GM18520 (cell line): ENCODE data around the gene NSUN2.
"Not testable (repeated sequence)": the region's sequence is repeated elsewhere in the genome, so short reads cannot be mapped to it uniquely, and the experiment has no call there.

Source experiments
- ATAC-seq: cut with Tn5 transposase; IDR thresholded peaks from one replicate; pipeline ENCODE4 v1.9.1; 2021; ENCODE audit not compliant: unreplicated experiment

Gene NSUN2

DNA sequence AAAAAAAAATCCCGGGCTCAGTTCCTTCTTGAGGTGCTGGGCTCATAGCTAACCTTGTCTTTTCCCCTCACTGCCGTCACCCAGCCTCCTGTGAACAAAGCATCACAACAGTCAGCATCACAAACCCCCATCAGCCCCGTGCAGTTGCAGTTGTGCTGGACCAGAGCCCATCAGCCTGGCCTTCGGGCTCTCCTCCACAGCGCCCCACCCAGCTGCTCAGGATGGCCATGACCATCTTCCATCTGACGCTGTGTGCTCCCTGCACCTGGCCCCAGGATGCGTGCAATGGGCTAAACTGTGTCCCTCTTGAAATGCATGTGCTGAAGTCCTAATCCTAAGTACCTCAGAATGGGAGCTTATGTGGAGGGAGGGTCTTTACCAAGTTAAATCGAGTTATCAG lies 48.1 kb downstream of the NSUN2 start:
- ATAC-seq: no peak

DNA sequence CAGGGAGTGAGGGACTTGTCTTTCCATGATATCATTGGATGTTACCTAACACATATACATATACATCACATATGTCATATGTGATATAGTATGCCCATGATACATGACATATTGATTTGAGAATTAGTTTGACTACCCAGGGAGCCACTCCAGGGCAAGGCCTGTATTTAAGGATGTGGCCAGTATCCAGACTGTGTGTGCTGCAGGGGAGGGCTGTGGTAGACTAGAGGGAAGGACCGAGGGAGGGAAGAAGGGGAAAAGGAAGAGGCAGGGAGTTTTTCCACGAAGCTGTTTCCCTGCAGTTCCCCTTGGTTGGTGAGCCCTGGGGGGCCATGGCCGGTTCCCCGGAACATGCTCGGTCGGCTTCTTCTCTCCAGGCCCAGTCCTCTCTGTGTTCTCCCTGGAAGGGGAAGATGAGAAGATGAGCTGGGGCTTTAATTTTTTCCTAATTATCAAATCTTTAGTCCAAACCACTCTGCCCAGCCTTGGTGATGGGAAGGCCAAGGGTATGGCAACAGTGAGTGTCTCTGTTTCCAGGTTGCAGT lies 48.7 kb downstream of the NSUN2 start:
- ATAC-seq: no peak

DNA sequence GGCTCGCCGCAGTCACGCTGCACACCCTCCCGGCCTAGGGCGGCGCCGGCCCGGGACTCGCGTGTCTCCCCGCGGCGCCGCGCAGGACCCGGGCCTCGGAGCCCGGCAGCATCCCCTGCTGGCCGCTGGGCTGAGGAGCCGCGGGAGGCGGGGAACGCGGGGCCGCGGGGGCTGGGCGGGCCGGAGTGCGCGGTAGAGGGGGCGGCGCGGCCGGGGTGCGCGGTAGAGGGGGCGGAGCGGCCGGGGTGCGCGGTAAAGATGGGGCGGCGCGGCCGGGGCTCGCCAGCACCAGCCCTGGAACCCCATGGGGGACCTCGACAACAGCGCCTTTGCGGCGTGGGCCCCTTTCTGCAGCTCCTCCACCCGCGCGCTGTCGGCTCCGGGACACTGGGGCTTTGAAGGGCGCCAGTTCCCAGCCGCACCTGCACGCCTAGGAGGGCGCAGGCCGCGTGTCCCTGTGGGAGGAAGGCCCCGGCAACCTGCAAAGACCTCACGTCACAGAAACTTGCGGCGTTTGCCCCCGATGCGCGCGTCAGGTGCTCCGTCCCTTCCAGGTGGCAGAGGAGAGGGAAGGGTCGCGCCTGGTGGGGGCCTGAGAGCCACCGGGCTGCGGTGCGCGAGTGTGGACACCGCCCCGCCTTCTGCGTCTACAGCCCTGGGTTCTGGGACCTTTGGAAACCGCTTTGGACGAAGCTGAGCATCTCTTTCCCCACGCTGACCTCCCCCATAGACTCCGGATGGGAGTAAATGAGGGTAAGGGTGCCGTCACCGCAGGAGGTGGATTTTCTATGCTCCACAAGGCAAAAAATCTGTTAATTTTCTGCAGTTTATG lies 49.6 kb downstream of the NSUN2 start:
- ATAC-seq: no peak

DNA sequence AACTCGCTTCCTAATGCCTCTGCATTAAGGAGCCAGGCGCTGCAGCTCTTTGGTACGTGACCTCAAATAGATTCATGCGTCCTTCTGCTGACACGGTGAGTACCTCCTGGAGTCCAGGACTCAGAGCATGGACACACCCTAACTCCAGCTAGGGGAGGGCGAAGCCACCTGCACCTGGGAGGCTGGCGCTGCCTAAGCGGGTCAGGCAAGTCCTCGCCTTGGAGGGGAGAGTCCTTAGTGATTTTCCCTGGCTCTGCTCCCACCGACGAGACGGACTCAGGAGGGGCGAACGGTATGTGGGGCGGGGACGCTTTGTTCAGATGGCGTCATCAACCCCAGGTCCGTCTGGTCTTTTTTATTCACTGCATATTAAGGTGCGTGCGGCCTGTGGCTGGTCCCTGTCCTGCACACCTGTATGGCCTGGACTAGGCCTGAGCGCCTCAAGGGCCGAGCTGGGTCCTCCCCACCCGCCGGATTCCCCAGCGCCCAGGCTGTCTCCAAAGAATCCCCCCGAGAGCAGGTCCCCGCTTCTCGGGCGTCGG lies 50.3 kb downstream of the NSUN2 start:
- ATAC-seq: no peak

DNA sequence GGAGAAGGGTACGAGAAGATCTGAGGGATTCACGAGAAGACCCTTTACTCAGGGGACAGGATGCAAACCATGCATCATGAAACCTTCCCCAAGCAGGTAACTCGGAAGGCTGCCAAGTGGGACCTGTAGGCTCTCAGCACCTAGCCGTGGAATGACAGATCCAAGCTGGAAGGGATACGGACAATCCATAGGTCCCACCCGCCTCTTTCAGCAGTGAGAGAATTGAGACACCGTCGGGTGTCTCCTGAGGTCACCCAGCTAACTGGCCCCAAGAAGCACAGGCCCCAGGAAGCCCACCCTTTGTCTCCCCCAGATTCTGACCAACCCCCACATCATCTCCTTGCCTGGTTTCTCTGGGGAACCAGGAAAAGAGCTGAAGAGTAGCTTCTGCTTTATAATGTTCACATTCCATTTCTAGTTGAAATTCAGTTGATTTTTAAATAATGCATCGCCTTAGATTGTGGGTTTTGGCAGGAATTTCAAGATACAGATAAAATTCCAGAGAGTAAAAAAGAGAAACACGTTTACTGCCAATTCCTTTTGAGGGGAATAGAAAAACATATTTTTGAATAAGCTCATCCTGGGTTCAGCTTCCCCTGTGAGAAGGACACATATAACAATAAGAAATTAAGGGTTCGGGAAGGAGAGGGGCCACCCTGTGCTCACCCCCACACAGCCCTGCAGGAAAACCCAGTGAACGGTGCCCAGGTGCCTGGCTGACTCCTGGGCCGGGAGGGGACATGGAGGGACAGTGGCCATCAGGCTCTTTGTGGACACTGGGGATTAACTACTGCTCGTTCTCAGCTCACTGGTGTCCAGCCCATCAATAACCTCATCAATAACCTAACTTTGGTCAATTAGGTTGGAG lies 51.1 kb downstream of the NSUN2 start:
- no peak for ATAC-seq

DNA sequence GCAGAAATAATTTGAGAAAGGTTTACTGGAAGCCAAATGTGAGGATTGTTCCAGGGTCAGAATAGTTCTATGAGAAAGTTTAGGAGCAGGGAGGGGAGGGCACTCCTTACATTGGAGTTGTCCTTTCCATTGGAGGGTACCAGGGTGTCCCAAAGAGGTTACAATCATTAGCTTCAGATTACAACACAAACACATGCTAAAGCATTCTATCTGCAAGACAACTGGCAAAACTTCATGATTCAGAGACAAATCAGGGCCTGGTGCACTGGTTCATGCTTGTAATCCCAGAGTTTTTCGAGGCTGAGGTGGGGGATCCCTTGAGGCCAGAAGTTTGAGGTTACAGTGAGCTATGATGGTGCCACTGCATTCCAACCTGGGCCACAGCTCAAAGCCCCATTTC lies 51.8 kb downstream of the NSUN2 start:
- no peak for ATAC-seq

DNA sequence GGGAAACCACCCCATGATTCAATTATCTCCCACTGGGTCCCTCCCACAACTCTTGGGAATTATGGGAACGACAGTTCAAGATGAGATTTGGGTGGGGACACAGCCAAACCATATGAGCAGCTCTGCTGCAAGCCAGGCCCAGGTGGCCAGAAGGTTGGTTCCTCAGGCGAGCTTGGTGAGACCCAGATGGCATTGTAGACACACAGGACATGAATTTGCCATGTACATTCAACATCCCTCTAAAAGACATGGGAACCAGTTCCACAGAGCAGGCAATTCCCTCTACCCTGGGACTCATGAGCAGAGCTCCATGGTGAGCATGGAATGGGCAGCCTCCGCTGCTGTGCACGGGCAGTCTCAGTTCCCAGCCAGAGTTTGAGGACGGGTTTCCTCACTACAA lies 53.3 kb downstream of the NSUN2 start:
- ATAC-seq: no peak

DNA sequence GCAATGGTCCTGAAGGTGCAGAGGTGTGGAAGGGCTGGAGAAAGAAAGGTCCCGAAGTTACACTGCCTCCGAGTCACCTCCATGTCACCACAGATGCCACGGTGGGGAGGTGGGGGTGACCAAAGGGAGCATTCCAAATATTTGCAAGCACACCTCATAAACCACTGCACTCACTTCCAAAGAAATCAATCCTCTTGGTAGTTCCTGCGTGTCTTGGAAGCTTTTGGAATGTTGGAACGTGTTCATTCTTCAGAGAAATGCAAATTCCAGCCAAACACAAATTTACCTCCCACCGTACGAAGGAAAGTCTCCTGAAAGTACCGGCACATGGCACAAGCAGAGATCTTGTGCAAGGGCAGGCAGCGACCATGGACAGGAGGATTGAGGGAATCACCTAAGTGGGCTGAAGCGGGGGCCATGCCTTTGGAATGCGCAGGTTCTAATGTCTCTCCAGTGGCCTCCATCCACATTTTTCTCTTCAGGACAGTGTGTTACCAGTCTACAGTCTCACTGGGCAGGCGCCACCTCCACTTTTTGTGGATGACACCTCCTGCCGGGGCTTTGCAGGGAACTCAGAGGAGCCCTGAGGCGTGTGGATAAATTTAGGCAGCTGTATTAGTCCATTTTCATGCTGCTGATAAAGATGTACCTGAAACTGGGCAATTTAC lies 54.0 kb downstream of the NSUN2 start:
- ATAC-seq: no peak

DNA sequence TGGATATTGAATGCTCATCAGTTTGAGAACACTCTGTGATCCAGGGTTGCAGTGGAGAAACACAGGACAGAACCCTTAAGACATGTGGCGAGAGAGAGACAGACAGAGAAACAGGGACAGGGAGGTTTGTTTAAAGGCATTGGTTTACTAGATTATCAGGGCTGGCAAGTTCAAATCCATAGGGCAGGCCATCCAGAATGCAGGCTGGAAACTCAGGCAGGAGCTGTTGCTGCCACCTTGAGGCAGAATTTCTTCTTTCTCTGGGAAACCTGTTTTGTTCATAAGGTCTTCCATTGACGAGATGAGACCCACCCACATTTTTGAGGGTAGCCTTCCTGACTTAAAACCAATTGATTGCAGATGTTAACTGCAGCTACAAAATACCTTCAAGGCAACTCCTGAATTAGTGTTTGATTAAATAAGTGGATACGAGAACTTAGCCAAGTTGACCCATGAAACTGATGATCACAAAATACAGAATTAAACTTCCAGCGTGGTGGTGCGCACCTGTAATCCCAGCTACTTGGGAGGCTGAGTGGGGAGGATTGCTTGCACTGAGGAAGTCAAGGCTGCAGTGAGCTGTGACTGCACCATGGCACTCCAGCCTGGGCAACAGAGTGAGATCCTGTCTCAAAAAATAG lies 55.9 kb downstream of the NSUN2 start:
- ATAC-seq: no peak

DNA sequence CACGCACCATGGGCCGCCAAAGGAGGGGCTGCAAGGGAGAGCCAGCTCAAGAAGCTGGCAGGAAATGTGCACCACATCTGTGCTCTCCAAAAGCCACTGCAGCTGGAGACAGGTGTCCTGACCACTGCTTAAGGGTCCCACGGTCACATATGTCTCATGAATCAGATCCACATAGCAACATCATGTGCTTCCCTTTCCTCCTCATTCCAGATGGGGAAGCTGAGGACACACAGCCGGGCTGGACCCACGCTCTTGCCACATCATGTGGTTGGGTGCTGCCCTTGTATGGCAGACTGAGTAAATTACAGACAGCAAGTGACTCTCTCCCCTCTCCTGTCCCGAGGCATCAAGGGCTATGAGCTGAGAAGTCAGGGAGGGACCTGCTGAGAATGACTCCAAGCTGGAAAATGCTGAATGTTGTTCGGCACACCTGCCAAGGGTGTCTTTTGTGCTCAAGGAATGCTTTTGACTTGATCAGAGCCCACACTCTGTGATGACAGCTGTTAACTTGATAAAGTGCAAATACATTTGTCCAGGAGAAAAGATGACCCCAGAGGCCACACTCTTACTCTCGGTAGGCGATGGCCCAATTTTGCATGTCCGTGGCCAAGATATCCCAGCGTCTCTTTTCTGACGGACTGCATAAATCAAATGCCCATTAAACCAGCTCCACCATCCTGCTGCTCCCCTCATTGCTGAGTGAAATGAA lies 58.2 kb downstream of the NSUN2 start:
- no peak for ATAC-seq

DNA sequence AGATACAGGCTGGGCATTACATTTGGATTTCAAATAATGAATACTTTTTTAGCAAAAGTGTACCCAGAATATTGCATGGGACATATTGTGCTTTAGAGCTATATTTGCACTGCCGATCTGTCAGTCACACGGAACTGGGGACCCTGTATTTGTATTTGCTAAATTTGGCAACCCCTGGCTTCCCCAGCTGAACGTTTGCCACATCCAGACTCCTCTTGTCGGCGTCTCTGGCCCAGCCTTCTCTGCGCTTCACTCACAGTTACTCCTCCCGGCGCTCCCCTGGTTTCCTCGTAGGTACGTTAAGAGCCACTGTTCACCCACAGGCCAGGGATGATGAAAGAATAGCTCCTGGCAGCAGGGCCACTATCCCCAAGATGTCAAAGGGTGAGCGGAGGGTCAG lies 58.7 kb downstream of the NSUN2 start:
- no peak for ATAC-seq

DNA sequence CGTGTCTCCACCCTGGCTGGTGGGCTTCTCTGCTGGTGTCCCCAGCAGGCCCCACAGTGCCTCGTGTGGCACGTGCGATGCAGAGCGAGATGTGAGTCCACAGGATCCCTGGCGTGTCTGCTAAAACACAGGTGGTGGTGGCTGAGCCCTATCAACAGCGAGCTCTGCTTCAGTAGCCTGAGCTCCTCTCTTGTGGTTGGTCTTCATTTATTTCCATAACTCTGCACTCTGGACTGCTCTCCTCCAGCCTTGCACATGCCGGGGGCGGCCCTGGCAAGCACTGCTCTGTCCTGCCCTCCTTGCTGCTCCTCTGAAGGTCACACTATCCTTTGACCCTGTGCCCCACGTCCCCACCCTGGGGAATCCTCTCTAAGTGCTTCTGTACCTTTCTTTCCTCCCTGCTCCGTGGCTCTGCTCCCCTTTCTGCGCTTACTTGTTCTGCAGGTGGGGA lies 59.2 kb downstream of the NSUN2 start:
- ATAC-seq: no peak

DNA sequence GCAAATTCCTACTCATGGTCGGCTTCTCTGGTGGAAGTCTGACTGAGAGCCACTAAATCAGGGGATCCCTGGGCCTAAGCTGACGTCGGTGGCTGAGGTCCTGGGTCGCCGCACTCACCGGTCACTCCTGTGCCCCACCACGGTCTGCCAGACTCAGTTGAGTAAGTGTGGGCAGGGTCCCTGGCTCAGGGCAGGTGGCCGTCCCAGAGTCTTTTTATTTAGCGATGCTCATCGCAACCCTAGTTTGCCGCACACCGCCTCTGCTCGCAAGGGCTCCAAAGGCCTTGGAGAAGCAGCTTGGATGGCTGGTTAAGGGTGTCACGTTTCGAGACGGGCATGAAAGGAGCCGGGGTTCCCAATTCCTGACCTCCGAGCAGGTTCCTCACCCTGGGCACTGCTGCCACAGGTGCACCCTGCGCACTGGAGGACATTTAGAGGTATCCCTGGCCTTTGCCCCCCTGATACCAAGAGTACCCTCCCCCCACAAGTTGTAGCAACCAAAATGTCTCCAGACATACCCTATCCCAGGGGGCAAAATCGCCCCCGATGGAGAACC lies 59.9 kb downstream of the NSUN2 start:
- no peak for ATAC-seq

DNA sequence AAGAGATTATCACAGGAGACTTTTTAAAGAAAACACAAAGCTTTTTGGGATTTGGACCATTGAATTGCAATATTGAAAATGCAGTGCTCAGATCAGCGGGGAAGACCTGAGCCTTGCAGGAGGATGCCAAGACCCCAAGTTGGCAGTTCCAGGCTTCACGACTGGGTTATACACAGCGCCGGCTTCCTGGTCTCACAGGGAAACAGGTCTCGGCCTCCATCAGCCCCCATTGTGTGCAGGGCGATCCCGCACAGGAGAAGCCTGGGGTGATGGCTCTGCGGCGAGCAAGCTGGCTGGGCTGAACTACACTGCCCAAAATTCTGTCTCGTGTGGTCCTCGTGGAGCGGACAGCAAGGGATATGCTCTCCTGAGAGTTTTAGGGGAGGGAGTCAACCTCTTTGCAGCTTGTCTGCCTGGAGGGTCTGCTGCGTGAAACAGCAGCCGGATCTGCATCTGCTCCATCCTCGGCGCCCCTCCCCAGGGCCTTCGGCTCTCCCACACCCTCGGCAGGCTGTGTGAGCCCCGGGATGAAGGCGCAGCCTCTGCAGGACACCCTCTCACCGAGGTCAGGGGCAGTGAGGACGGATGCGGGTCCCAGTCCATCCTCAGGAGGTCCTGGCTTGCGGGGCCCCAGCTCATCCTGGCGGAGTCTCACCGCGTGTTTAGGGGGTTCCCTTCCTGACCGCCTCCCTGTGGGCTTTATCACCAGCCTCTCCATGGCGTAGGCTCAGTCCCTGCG lies 60.6 kb downstream of the NSUN2 start:
- no peak for ATAC-seq

DNA sequence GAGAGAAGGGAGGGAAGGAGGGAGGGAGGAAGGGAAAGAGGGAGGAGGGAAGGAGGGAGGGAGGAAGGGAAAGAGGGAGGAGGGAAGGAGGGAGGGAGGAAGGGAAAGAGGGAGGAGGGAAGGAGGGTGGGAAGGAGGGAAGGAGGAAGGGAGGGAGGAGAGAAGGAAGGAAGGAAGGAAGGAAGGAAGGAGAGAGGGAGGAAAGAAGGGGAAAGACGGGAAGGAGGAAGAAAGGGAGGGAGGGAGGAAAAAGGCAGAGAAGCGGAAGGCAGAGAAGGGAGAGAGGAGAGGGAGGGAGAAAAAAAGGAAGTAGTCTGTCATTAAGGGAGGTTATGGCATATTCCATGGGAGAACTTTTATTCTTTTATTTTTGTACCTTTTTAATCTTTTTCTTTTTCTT lies 61.2 kb downstream of the NSUN2 start:
- ATAC-seq: not testable (repeated sequence)

DNA sequence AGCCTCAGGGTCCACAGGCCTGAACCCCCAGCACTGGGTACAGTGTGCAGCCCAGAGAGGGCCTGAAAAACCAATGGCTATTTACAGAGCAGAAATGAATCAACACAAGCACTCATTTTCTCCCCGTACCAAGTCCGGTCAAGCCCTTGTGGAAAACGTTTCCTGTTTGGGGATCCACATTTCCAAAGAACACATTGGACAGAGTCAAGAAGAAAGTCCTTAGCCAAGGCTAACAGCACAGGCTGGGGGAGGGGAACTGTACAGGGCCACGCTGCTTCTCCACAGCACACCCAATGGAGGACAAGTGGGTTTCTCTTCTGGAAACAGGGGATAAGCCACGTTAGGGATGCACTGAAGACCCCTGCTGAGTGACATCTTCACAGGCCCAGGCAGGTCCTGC lies 62.3 kb downstream of the NSUN2 start:
- ATAC-seq: no peak

DNA sequence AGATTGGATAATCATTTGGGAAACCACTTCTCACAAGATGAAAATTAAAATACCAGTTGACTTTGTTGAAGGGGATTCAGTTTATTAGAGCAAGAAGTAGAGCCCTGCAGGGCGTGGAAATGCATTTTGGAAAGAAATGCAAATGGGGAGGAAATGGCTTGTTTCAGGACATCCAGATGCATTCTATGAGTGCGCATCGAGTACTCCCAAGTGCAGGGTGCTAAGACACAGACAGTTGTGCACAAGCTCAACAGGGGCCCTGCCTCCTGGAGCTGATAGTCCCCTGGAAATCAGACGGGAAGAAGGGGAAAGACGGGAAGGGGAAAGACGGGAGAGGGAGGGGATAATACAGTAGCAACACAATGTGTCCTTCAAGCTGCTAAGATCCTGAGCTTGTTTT lies 64.0 kb downstream of the NSUN2 start:
- no peak for ATAC-seq

DNA sequence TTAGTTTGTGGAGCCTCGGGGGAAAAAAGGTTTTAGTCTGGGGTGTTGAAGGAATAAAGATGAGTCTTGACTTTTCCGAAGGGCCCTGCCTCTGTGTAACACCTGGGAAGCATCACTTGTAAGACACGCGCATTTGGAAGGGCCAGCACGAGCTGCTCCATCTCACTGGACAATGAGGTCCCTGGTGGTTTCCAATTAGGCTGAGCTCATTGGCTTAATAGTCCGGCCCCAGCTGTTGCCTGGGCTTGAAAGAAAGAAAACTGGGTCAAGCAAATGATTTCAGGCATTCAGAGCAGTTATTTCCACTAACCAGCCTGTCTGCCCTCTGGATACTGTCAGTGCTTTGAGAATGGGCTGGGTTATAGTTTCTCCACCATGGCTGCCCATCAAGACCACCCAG lies 64.5 kb downstream of the NSUN2 start:
- ATAC-seq: no peak

DNA sequence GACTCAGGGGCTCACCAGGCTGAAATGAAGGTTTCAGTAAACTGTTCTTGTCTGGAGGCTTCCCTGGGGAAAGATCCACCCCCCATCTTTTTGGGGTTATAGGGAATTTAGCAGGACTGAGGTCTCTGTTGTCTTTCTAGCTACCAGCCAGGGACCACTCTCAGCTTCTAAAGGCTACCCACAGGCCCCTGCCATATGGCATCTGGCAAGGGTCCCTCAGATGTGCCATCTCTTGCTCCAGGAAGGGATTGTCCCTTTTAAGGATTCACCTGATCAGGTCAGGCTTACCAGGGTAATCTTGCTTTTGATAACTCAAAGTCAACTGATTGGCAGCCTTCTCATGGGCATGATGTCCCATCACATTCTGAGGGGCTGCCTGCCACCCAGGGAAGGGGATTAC lies 65.0 kb downstream of the NSUN2 start:
- no peak for ATAC-seq
